HFFc6 (cell line): ENCODE measurements around the gene ADGRG6. TPM values are rescaled to one million over a fixed set of nuclear protein-coding genes. Genes with fewer than 3 reads are reported as not detected.

ENCODE experiments used
- DNase-seq: peaks from one replicate; pipeline ENCODE4 v3.0.0-alpha.2; 2018
- H3K27ac Mint-ChIP-seq: 2 replicates; pipeline ENCODE4 v1.8.0; 2020; ENCODE audit warnings: mild to moderate bottlenecking, mixed read lengths
- H3K27me3 Mint-ChIP-seq: 2 replicates; pipeline ENCODE4 v1.8.0; 2021; ENCODE audit warnings: mild to moderate bottlenecking, moderate library complexity, mixed read lengths; ENCODE audit not compliant: insufficient read depth
- H3K36me3 Mint-ChIP-seq: 2 replicates; pipeline ENCODE4 v1.8.0; 2021; ENCODE audit warnings: low read depth, mixed read lengths
- H3K4me1 Mint-ChIP-seq: 2 replicates; pipeline ENCODE4 v1.8.0; 2020; ENCODE audit warnings: low read depth, mixed read lengths
- H3K4me3 Mint-ChIP-seq: 2 replicates; pipeline ENCODE4 v1.8.0; 2020; ENCODE audit warnings: mild to moderate bottlenecking, moderate library complexity, mixed read lengths
- H3K9me3 Mint-ChIP-seq: 2 replicates; pipeline ENCODE4 v1.8.0; 2020; ENCODE audit warnings: mild to moderate bottlenecking, mixed read lengths
- total RNA-seq, 6 experiments: library from RNA; stranded (reverse); fragmentation: NEBNext Ultra II Directional; extraction: Animal tissue kit (Norgen Biotek cat#: 25700); gene quantifications; 2 replicates in 1 of 6; 3 replicates in 5 of 6; pipeline ENCODE4 v1.2.3, GENCODE V29; 2021
- TF ChIP-seq, protein P1 (sequence below): fragments of 200-600 bp; sonication (generic); IDR thresholded peaks from 2 replicates; pipeline ENCODE4 v1.5.0; 2021; ENCODE audit warnings: antibody characterized with exemption, mild to moderate bottlenecking

Gene ADGRG6
- total RNA-seq, 6 experiments from 2014 or later, result 27.4 to 73.2 (median 29.7) TPM

DNA sequence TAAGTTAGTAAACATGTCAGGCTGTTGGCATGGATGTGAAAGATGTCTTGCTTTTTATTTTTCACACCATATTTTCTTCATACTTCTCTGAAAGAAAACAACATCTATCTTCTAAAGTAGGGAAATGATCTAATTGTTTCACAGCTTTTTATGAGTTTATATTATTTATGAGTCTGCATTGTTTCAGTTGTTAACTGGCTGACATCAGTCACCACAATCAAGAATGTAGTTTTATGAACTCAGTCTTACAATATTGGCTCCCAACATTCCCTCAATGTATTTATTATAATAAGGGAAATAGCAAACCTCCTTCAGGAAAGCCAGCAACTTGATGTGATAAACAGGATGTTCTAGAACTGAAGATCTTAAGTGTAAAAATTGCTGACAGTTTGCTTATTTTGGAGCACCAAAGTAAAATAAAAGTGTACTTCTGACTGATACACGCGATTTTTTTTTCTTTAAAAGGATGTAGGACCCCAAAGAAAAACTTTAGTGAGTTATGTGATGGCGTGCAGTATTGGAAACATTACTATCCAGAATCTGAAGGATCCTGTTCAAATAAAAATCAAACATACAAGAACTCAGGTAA, 106.0 kb downstream of the ADGRG6 start:
- no peaks in the 10 kb centered on the region for H3K9me3 Mint-ChIP-seq
- H3K4me3 Mint-ChIP-seq, result no peak overlapping the region
- H3K27ac Mint-ChIP-seq, result no peak overlapping the region
- H3K36me3 Mint-ChIP-seq, result peaks cover 44% of the 10 kb centered on the region
- H3K4me1 Mint-ChIP-seq, result peaks cover 57% of the 10 kb centered on the region
- DNase-seq, result no peak
- TF ChIP-seq, protein P1, sequence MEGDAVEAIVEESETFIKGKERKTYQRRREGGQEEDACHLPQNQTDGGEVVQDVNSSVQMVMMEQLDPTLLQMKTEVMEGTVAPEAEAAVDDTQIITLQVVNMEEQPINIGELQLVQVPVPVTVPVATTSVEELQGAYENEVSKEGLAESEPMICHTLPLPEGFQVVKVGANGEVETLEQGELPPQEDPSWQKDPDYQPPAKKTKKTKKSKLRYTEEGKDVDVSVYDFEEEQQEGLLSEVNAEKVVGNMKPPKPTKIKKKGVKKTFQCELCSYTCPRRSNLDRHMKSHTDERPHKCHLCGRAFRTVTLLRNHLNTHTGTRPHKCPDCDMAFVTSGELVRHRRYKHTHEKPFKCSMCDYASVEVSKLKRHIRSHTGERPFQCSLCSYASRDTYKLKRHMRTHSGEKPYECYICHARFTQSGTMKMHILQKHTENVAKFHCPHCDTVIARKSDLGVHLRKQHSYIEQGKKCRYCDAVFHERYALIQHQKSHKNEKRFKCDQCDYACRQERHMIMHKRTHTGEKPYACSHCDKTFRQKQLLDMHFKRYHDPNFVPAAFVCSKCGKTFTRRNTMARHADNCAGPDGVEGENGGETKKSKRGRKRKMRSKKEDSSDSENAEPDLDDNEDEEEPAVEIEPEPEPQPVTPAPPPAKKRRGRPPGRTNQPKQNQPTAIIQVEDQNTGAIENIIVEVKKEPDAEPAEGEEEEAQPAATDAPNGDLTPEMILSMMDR, result no peak
- H3K27me3 Mint-ChIP-seq, result no peaks in the 10 kb centered on the region

DNA sequence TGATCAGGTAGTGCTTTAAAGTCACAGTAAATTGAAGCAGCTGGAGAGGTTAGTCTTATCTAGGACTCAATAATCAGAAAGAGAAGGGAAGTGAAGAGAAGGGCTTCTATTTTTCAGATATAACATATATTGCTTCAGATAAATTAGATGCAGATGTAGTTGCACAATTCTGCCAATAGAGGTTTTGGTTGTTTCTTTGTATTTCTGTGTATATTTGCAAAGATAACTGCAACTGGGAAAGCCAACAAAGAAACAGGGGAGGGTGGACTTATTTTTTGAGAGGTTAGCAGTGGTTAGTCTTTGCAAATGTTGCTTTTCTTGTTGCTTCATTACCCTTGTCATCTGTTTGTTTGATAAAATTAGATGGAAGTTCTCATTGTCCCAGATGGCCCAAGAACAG, 106.6 kb downstream of the ADGRG6 start:
- Mint-ChIP-seq H3K27me3 (no peaks in the 10 kb centered on the region), H3K4me3 (no peak overlapping the region), H3K36me3 (peaks cover 43% of the 10 kb centered on the region), H3K27ac (no peak overlapping the region), H3K4me1 (peaks cover 61% of the 10 kb centered on the region), H3K9me3 (no peaks in the 10 kb centered on the region)
- TF ChIP-seq, protein P1, result peak; percentile 52
- no peak for DNase-seq

DNA sequence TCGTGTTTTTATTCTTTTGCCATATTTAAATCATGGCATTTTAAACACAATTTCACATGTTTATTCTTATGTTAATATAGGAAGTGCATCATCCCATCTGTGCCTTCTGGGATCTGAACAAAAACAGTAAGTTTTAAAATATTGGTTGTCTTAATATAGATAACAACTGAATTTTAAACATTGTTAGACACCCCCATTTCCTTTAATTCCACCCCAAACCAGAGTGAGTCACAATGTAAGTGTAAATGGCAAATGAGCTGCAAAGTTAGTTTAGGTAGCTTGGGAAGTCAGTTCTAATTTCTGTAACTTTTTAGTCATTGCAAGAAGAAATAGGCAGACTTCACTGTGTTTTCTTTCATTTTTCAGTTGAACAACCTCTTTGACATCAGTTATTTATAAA, 108.0 kb downstream of the ADGRG6 start:
- H3K27me3 Mint-ChIP-seq, result no peaks in the 10 kb centered on the region
- peak overlapping the region; percentile 28; the same call in 1 of the 2 replicates for H3K27ac Mint-ChIP-seq
- no peak for DNase-seq
- no peaks in the 10 kb centered on the region for H3K9me3 Mint-ChIP-seq
- no peak overlapping the region for H3K4me3 Mint-ChIP-seq
- peaks cover 39% of the 10 kb centered on the region for H3K36me3 Mint-ChIP-seq
- TF ChIP-seq, protein P1, result no peak
- H3K4me1 Mint-ChIP-seq, result peaks cover 75% of the 10 kb centered on the region

DNA sequence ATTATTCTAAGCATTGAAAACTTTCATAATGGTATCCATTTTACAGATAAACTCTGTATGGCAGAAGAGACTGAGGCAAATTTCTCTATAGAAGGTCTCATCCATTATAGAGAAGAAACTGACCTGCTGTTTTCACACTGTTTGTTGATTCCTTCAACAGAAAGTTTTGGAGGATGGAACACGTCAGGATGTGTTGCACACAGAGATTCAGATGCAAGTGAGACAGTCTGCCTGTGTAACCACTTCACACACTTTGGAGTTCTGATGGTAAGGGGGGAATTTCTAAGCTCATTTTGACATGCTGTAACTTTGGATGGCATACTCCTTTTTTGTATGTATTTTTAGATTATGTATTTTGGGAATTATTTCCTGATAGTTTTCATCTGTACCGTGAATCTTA, 109.3 kb downstream of the ADGRG6 start:
- TF ChIP-seq, protein P1, result no peak
- Mint-ChIP-seq H3K9me3 (no peaks in the 10 kb centered on the region), H3K4me1 (peaks cover 84% of the 10 kb centered on the region), H3K27ac (peak overlapping the region; percentile 48; the same call in 1 of the 2 replicates), H3K36me3 (peaks cover 43% of the 10 kb centered on the region), H3K27me3 (no peaks in the 10 kb centered on the region; the same call in 1 of the 2 replicates), H3K4me3 (no peak overlapping the region)
- DNase-seq, result no peak

DNA sequence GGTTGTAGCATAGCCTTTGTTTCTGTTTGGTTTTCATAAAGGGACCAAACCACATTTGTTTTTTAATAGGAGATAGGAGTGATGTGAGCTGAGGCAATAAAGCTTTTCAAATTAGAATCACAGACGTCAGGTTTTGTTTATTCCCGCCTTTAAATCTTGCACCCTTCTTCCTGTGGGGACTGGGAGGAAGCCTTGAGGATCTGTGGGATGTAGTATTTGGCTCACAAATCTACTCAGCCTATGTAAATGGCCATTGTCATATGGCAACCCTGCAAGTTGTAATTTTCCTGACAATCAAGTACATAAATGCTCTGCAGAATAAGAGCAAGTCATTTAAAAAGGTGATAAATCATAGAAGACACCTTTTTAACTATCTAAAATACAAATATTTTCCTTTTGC, 110.4 kb downstream of the ADGRG6 start:
- no peak for DNase-seq

More for the DNA sequence above, 110.4 kb downstream of the ADGRG6 start:
- Mint-ChIP-seq H3K27me3 (no peaks in the 10 kb centered on the region; the same call in 1 of the 2 replicates), H3K9me3 (no peaks in the 10 kb centered on the region), H3K4me3 (peak overlapping the region; percentile 11; the same call in 1 of the 2 replicates), H3K4me1 (peaks cover 93% of the 10 kb centered on the region), H3K36me3 (peaks cover 43% of the 10 kb centered on the region), H3K27ac (peak overlapping the region; percentile 48)
- TF ChIP-seq, protein P1, result no peak
